CD4-positive, CD25-positive, alpha-beta regulatory T cell (primary cell): Measurements from ENCODE around the gene FAT2. TPM values are rescaled to one million over a fixed set of nuclear protein-coding genes. Genes with fewer than 3 reads are reported as not detected.

ENCODE experiments used
- ATAC-seq, 2 donors: fragments of 150-1000 bp; cut with Tn5 transposase; one replicate each; pipeline ENCODE4 v1.10.0; 2021; ENCODE audit warnings: low read depth in 2 of 2, moderate number of reproducible peaks in 2 of 2, moderate library complexity in 1 of 2
- DNase-seq, 3 donors: peaks; one replicate each; pipeline versions ENCODE4 v3.0.0 to v3.0.0-alpha.2; 2012 to 2022; ENCODE audit warnings: mixed read lengths in 1 of 3
- H3K27ac ChIP-seq: one replicate; pipeline ENCODE4 v1.7.0; 2013; ENCODE audit warnings: mild to moderate bottlenecking, low read length; ENCODE audit not compliant: insufficient read depth, poor library complexity, severe bottlenecking
- H3K27me3 ChIP-seq: one replicate; pipeline ENCODE4 v1.7.0; 2013; ENCODE audit warnings: low read length; ENCODE audit not compliant: control insufficient read depth, insufficient read depth
- H3K36me3 ChIP-seq: one replicate; pipeline ENCODE4 v1.7.0; 2013; ENCODE audit warnings: mild to moderate bottlenecking, low read length, moderate library complexity; ENCODE audit not compliant: control insufficient read depth, insufficient read depth
- H3K4me1 ChIP-seq: 2 replicates; pipeline ENCODE4 v1.7.0; 2013; ENCODE audit warnings: mild to moderate bottlenecking, low read length; ENCODE audit not compliant: insufficient read depth, control insufficient read depth, poor library complexity, severe bottlenecking
- H3K4me3 ChIP-seq: one replicate; pipeline ENCODE4 v1.7.0; 2013; ENCODE audit warnings: low read depth, mild to moderate bottlenecking, low read length, moderate library complexity
- H3K9me3 ChIP-seq, 2 experiments: 1 replicate in 1 of 2; 2 replicates in 1 of 2; pipeline ENCODE4 v1.7.0; 2013; ENCODE audit warnings: low read length in 2 of 2, mild to moderate bottlenecking in 1 of 2, moderate library complexity in 1 of 2; ENCODE audit not compliant: control insufficient read depth in 2 of 2
- H3K27ac Mint-ChIP-seq, 3 donors: one replicate each; pipeline ENCODE4 v1.8.0; 2020 to 2022; ENCODE audit warnings: mild to moderate bottlenecking in 3 of 3, mixed read lengths in 3 of 3, moderate library complexity in 2 of 3
- H3K27me3 Mint-ChIP-seq: one replicate; pipeline ENCODE4 v1.8.0; 2022; ENCODE audit warnings: mild to moderate bottlenecking, mixed read lengths
- H3K36me3 Mint-ChIP-seq: one replicate; pipeline ENCODE4 v1.8.0; 2020; ENCODE audit warnings: mixed read lengths
- H3K4me1 Mint-ChIP-seq, 4 donors: one replicate each; pipeline ENCODE4 v1.8.0; 2020 to 2022; ENCODE audit warnings: mixed read lengths in 4 of 4, mild to moderate bottlenecking in 1 of 4
- H3K4me3 Mint-ChIP-seq, 4 donors: one replicate each; pipeline ENCODE4 v1.8.0; 2020 to 2022; ENCODE audit warnings: mild to moderate bottlenecking in 4 of 4, mixed read lengths in 4 of 4, moderate library complexity in 3 of 4
- H3K9me3 Mint-ChIP-seq, 7 donors: one replicate each; pipeline ENCODE4 v1.8.0; 2020 to 2022; ENCODE audit warnings: mixed read lengths in 7 of 7, mild to moderate bottlenecking in 3 of 7, moderate library complexity in 2 of 7
- polyA plus RNA-seq, 4 donors: library from polyadenylated mRNA; unstranded; fragments of 300-500 nt; fragmentation: Illumina TruSeq; gene quantifications; one replicate each; pipeline ENCODE4 v1.2.3, GENCODE V29; 2021
- total RNA-seq: library from RNA; stranded (reverse); gene quantifications from one replicate; pipeline ENCODE4 v1.2.3, GENCODE V29; 2022

FAT2 gene
- total and polyA plus RNA-seq, 5 donors from 2014 or later = 0.05 TPM; not detected in 4

DNA sequence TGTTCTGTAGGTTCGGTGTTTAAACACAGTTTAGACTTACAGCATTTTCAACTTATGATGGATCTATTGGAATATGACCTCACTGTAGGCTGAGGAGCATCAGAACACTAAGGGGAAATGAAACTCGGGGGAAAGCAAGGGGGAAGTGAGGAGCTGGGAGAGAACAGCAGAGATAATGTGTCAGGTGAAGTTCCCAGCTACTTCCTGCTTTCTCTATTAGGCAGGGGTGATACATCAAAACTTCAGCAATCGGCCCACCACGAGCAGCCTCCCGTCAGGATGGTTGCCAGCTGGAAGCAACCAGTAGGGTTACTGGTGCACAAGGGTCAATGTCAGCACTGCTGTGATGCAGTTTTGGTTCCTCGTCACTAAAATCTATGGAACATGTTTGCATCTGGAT lies 34.3 kb downstream of the FAT2 start:
- no peaks in the 10 kb centered on the region for H3K4me1 Mint-ChIP-seq
- Histone ChIP-seq H3K27me3 (no peaks in the 10 kb centered on the region), H3K9me3 (no peaks in the 10 kb centered on the region), H3K27ac (no peak overlapping the region), H3K4me3 (no peak overlapping the region), H3K36me3 (no peaks in the 10 kb centered on the region), H3K4me1 (no peaks in the 10 kb centered on the region)
- no peak overlapping the region for H3K4me3 Mint-ChIP-seq
- H3K9me3 Mint-ChIP-seq = no peaks in the 10 kb centered on the region
- H3K36me3 Mint-ChIP-seq = no peaks in the 10 kb centered on the region
- ATAC-seq (no peak), DNase-seq (no peak)
- no peak overlapping the region for H3K27ac Mint-ChIP-seq
- H3K27me3 Mint-ChIP-seq = no peaks in the 10 kb centered on the region

- no peaks in the 10 kb centered on the region for H3K36me3 ChIP-seq
- DNase-seq (no peak), ATAC-seq (no peak)
- no peaks in the 10 kb centered on the region for H3K27me3 Mint-ChIP-seq
- no peaks in the 10 kb centered on the region for H3K9me3 Mint-ChIP-seq
- H3K4me3 Mint-ChIP-seq = no peak overlapping the region
- no peak overlapping the region for H3K4me3 ChIP-seq
- H3K4me1 ChIP-seq = no peaks in the 10 kb centered on the region
- H3K36me3 Mint-ChIP-seq = no peaks in the 10 kb centered on the region
- no peaks in the 10 kb centered on the region for H3K9me3 ChIP-seq
- H3K27ac Mint-ChIP-seq = peak overlapping the region in 1 of 3 donors; percentile 55
- no peak overlapping the region for H3K27ac ChIP-seq
- no peaks in the 10 kb centered on the region for H3K27me3 ChIP-seq
- H3K4me1 Mint-ChIP-seq = no peaks in the 10 kb centered on the region
Measured at GRCh38 chr5:151555760-151556576, 35.2 kb downstream of the FAT2 start.

DNA sequence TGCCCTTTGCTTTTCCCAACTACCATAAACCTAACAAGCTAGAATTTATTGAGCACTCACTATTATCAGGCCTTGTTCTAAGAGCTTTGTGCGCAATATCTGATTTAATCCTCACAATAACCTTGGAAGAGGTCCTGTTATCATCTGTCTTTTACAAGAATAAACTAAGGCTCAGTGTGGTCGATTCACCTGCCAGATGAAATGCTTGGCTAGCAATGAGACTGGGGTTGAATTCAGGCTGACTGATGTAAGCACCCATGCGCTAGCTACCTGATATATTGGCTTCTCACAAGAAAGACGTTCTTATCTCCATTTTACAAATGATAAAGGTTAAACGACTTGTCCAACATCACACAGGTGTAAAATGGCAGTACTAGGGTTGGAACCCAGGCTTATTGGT lies 37.4 kb downstream of the FAT2 start:
- Histone ChIP-seq H3K27me3 (no peaks in the 10 kb centered on the region), H3K4me1 (no peaks in the 10 kb centered on the region), H3K9me3 (no peaks in the 10 kb centered on the region), H3K27ac (no peak overlapping the region), H3K4me3 (no peak overlapping the region), H3K36me3 (no peaks in the 10 kb centered on the region)
- Mint-ChIP-seq H3K4me3 (peak overlapping the region in 1 of 4 donors; percentile 8), H3K9me3 (no peaks in the 10 kb centered on the region), H3K36me3 (no peaks in the 10 kb centered on the region), H3K27me3 (peaks cover 7% of the 10 kb centered on the region), H3K4me1 (no peaks in the 10 kb centered on the region), H3K27ac (no peak overlapping the region)
- ATAC-seq (no peak), DNase-seq (no peak)

- Mint-ChIP-seq H3K9me3 (no peaks in the 10 kb centered on the region), H3K27me3 (peaks cover 7% of the 10 kb centered on the region), H3K27ac (no peak overlapping the region), H3K4me1 (no peaks in the 10 kb centered on the region), H3K4me3 (no peak overlapping the region), H3K36me3 (no peaks in the 10 kb centered on the region)
- Histone ChIP-seq H3K4me1 (no peaks in the 10 kb centered on the region), H3K27me3 (no peaks in the 10 kb centered on the region), H3K4me3 (no peak overlapping the region), H3K9me3 (no peaks in the 10 kb centered on the region), H3K27ac (no peak overlapping the region), H3K36me3 (no peaks in the 10 kb centered on the region)
- ATAC-seq = no peak
- DNase-seq = no peak
Measured at GRCh38 chr5:151553130-151553670, 37.9 kb downstream of the FAT2 start.

DNA sequence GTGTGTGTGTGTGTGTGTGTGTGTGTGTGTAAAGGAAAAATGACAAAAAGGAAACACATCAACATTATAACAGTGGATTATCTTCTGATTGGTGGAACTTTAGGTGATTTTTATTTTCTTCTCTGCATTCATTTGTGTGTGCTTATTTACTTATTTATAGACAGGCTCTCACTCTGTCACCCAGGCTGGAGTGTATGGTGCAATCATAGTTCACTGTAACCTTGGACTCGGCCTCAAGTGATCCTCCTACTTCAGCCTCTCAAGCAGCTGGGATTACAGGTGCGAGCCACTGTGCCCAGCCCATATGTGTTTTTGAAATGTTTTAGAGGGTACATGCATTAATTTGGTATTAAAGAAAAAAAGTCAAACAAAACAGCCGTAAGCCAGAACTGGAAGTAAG lies 39.1 kb downstream of the FAT2 start:
- DNase-seq (no peak), ATAC-seq (no peak)
- H3K27ac Mint-ChIP-seq = no peak overlapping the region

DNA sequence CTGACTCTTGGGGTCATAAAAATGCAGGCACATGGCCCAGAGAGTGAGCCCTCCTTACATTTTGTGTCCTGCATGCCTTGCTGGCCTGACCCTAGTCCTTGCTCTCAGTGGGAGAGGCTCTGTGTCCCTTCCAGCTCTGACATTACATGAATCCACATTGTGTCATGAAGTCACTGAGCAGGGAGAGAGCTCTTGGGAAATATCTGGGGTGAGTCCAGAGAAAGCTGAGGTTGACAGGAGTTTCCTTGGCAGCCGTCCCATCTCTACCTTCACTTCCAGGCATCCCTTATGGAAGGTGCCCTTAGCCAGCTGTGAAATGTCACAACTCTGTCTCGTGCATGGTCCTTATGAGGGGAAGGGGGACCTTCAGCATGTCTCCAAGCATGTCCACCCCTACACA lies 41.0 kb downstream of the FAT2 start:
- no peaks in the 10 kb centered on the region for H3K4me1 ChIP-seq
- ATAC-seq (no peak), DNase-seq (no peak)
- no peaks in the 10 kb centered on the region for H3K36me3 ChIP-seq
- Mint-ChIP-seq H3K9me3 (no peaks in the 10 kb centered on the region), H3K27me3 (peaks cover 7% of the 10 kb centered on the region), H3K4me1 (no peaks in the 10 kb centered on the region), H3K27ac (no peak overlapping the region), H3K36me3 (no peaks in the 10 kb centered on the region), H3K4me3 (no peak overlapping the region)
- H3K27ac ChIP-seq = no peak overlapping the region
- no peaks in the 10 kb centered on the region for H3K9me3 ChIP-seq
- no peaks in the 10 kb centered on the region for H3K27me3 ChIP-seq
- H3K4me3 ChIP-seq = no peak overlapping the region

More for the DNA sequence above, 39.1 kb downstream of the FAT2 start:
- no peaks in the 10 kb centered on the region for H3K27me3 ChIP-seq
- peaks cover 7% of the 10 kb centered on the region for H3K27me3 Mint-ChIP-seq
- no peaks in the 10 kb centered on the region for H3K9me3 ChIP-seq
- no peaks in the 10 kb centered on the region for H3K4me1 Mint-ChIP-seq
- no peaks in the 10 kb centered on the region for H3K36me3 Mint-ChIP-seq
- no peak overlapping the region for H3K4me3 ChIP-seq
- no peak overlapping the region for H3K4me3 Mint-ChIP-seq
- no peaks in the 10 kb centered on the region for H3K9me3 Mint-ChIP-seq
- no peaks in the 10 kb centered on the region for H3K36me3 ChIP-seq
- H3K27ac ChIP-seq = no peak overlapping the region
- no peaks in the 10 kb centered on the region for H3K4me1 ChIP-seq

GRCh38 chr5:151549713-151550112 lies 41.4 kb downstream of the FAT2 start:
- H3K27me3 Mint-ChIP-seq = peaks cover 7% of the 10 kb centered on the region
- H3K9me3 Mint-ChIP-seq = no peaks in the 10 kb centered on the region
- no peaks in the 10 kb centered on the region for H3K36me3 Mint-ChIP-seq

DNA sequence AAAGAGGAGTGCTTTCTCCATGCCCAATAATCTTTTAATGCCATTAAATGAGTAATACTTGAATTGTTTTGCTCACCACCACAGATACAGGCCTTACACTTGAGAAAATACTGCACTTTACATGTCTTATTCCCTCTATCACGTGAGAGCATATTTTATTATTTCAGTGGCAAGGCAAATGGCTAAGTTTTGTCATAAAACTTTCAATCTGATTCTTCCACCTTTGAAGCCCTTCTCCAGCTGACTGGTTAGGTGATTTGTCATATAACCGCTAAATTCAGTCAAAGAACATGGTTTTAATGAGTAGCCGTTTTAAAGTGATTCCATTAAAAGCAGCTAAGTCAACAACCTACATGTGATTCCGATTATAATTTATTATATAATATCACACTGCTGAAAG lies 43.8 kb downstream of the FAT2 start:
- no peaks in the 10 kb centered on the region for H3K9me3 Mint-ChIP-seq
- no peaks in the 10 kb centered on the region for H3K4me1 Mint-ChIP-seq
- H3K36me3 Mint-ChIP-seq = no peaks in the 10 kb centered on the region
- no peak overlapping the region for H3K4me3 Mint-ChIP-seq
- no peak overlapping the region for H3K4me3 ChIP-seq
- no peaks in the 10 kb centered on the region for H3K27me3 ChIP-seq
- H3K36me3 ChIP-seq = no peaks in the 10 kb centered on the region
- H3K27ac ChIP-seq = no peak overlapping the region
- no peak overlapping the region for H3K27ac Mint-ChIP-seq
- peaks cover 15% of the 10 kb centered on the region for H3K27me3 Mint-ChIP-seq
- no peaks in the 10 kb centered on the region for H3K4me1 ChIP-seq
- no peak for ATAC-seq
- no peaks in the 10 kb centered on the region for H3K9me3 ChIP-seq
- no peak for DNase-seq

More at GRCh38 chr5:151549713-151550112, 41.4 kb downstream of the FAT2 start:
- no peak for DNase-seq
- H3K36me3 ChIP-seq = no peaks in the 10 kb centered on the region
- no peaks in the 10 kb centered on the region for H3K27me3 ChIP-seq
- H3K4me3 Mint-ChIP-seq = no peak overlapping the region
- ATAC-seq = no peak
- H3K27ac ChIP-seq = no peak overlapping the region
- H3K4me3 ChIP-seq = no peak overlapping the region
- no peaks in the 10 kb centered on the region for H3K4me1 Mint-ChIP-seq
- H3K4me1 ChIP-seq = no peaks in the 10 kb centered on the region
- no peak overlapping the region for H3K27ac Mint-ChIP-seq
- no peaks in the 10 kb centered on the region for H3K9me3 ChIP-seq
